GM23248 (cell line): ENCODE results near the gene GLDC.

Source experiments
- EZH2 ChIP-seq: fragments of 200-600 bp; sonication (generic); IDR thresholded peaks from 2 replicates; pipeline ENCODE4 v1.6.1; 2018; ENCODE audit warnings: antibody characterized with exemption, mild to moderate bottlenecking; ENCODE audit not compliant: insufficient read depth, poor library complexity, severe bottlenecking
- EZH2phosphoT487 ChIP-seq: fragments of 200-600 bp; sonication (generic); IDR thresholded peaks from 2 replicates; pipeline ENCODE4 v1.6.1; 2018; ENCODE audit warnings: antibody characterized with exemption, moderate library complexity, mild to moderate bottlenecking, low read depth; ENCODE audit not compliant: insufficient read depth

DNA sequence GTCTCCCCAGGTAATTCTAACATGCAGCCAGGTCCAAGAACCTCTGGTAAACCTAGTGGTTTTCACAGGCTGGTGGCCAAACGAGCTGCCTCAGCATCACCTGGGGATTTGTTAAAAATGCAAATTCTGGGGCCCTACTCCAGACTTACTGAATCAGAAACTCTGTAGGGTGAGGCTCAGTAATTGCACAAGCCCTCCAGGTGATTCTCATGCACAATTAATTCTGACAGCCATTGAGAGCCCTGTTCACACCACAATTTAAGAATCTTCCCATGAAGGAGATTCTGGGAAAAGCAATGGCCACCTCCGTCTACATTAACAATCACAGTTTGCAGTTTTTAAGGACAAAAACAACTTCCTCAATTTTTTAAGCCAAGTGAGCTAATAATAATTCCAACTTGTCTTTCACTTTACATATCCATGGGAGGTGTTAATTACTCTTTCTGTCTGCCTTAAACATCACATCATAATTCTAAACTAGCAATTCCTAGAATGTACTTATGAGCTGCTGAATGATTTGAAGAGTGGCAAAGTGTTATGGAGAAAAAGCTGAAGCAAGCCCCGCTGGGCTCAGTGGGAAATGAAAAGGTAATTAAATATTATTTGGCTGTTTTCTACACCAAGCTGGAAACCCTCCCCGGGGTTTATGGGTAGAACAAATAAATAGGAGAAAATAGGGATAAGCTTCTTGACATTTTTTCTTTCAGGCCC is 70.0 kb downstream of the GLDC start:
- TF ChIP-seq EZH2: no peak
- TF ChIP-seq EZH2phosphoT487: no peak
